GM18907 (cell line): ENCODE results near the gene SYNE1.
"Not testable (repeated sequence)": the region's sequence is repeated elsewhere in the genome, so short reads cannot be mapped to it uniquely, and the experiment has no call there.

Source experiments
- ATAC-seq: cut with Tn5 transposase; IDR thresholded peaks from one replicate; pipeline ENCODE4 v1.9.1; 2021; ENCODE audit warnings: mild to moderate bottlenecking, moderate library complexity; ENCODE audit not compliant: unreplicated experiment

Gene SYNE1

GRCh38 chr6:152625213-152625612 lies 11.9 kb downstream of the SYNE1 start:
- ATAC-seq, result no peak

- not testable (repeated sequence) for ATAC-seq
These were observed 22.4 kb downstream of the SYNE1 start for GRCh38 chr6:152614776-152615175.

GRCh38 chr6:152609125-152609670 lies 28.0 kb downstream of the SYNE1 start:
- ATAC-seq, result no peak

- ATAC-seq, result no peak
These were observed 31.2 kb downstream of the SYNE1 start for GRCh38 chr6:152605941-152606340.

- ATAC-seq, result no peak
These were observed 31.8 kb downstream of the SYNE1 start for GRCh38 chr6:152605342-152605741.

GRCh38 chr6:152603911-152604310 lies 33.3 kb downstream of the SYNE1 start:
- no peak for ATAC-seq

GRCh38 chr6:152600022-152600421 lies 37.1 kb downstream of the SYNE1 start:
- no peak for ATAC-seq

- no peak for ATAC-seq
These were observed 38.1 kb downstream of the SYNE1 start for GRCh38 chr6:152598901-152599537.

GRCh38 chr6:152598421-152598820 lies 38.7 kb downstream of the SYNE1 start:
- no peak for ATAC-seq

- ATAC-seq, result no peak
These were observed 40.4 kb downstream of the SYNE1 start for GRCh38 chr6:152596726-152597125.

GRCh38 chr6:152595499-152595898 lies 41.7 kb downstream of the SYNE1 start:
- ATAC-seq, result no peak

- ATAC-seq, result no peak
These were observed 42.5 kb downstream of the SYNE1 start for GRCh38 chr6:152594701-152595100.

- ATAC-seq, result no peak
These were observed 48.7 kb downstream of the SYNE1 start for GRCh38 chr6:152588456-152588855.

- no peak for ATAC-seq
These were observed 49.7 kb downstream of the SYNE1 start for GRCh38 chr6:152587473-152587872.

- no peak for ATAC-seq
These were observed 51.9 kb downstream of the SYNE1 start for GRCh38 chr6:152585236-152585635.

GRCh38 chr6:152583888-152584287 lies 53.3 kb downstream of the SYNE1 start:
- no peak for ATAC-seq

- no peak for ATAC-seq
These were observed 60.6 kb downstream of the SYNE1 start for GRCh38 chr6:152576525-152576924.

GRCh38 chr6:152575621-152576150 lies 61.5 kb downstream of the SYNE1 start:
- no peak for ATAC-seq

GRCh38 chr6:152575161-152575560 lies 62.0 kb downstream of the SYNE1 start:
- no peak for ATAC-seq

- no peak for ATAC-seq
These were observed 63.4 kb downstream of the SYNE1 start for GRCh38 chr6:152573762-152574161.

GRCh38 chr6:152572338-152573088 lies 64.6 kb downstream of the SYNE1 start:
- ATAC-seq, result no peak

- no peak for ATAC-seq
These were observed 65.2 kb downstream of the SYNE1 start for GRCh38 chr6:152571943-152572337.
